Measurements from ENCODE around the gene GOLGA6L10. TPM values are rescaled to one million over a fixed set of nuclear protein-coding genes. Genes with fewer than 3 reads are reported as not detected.
"Not testable (repeated sequence)": the region's sequence is repeated elsewhere in the genome, so short reads cannot be mapped to it uniquely, and the experiment has no call there.

Gene GOLGA6L10
- total RNA-seq, 1 donor = 0.54 TPM

- no peak for DNase-seq (ENCODE audit: low read depth in 2 of 3, low spot score in 2 of 3)
These were observed 47.8 kb downstream of the GOLGA6L10 start for GRCh38 chr15:82301296-82302016.

DNA sequence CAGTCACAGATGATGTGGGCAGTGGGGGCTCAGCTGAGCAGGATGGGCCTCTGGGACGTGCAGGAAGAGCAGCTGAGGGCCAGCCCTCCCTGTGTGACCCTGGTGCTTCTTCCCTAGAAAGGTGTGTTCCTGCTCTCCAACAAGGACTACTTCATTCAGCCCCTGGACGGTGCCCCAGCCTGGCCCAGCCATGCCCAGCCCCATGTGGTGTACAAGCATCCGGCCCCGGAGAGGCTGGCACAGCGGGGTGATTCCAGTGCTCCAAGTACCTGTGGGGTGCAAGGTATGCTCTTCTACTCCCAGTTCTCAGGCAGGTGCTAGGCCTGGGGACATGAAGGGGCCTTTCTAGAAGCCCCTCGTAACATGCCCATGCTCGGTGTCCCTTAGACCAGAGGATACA lies 48.4 kb downstream of the GOLGA6L10 start:
- no peak for DNase-seq (ENCODE audit: low read depth in 2 of 3, low spot score in 2 of 3)

- not testable (repeated sequence) for DNase-seq (ENCODE audit: low read depth in 2 of 3, low spot score in 2 of 3)
These were observed 48.9 kb downstream of the GOLGA6L10 start for GRCh38 chr15:82300326-82300725.

DNA sequence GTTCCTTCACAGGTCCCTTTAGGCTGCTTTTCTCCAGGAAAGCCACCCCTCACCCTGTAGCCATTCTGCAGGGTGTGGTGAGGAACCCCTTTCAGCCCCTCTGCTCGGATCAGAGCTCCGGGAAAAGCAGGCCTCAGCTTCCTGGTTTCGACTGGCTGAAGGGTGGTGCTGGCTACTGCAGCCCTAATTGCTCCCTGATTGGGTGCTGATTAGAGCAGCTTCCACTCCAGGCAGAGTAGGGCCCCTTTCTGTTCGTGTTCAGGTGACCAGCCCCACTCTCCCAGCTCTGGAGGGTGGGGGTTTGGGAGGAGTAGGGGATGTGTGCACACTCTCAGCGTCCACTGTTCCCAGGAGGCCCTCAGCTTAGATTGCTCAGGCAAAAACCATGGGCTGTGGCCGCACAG lies 49.8 kb downstream of the GOLGA6L10 start:
- DNase-seq (ENCODE audit: low read depth in 2 of 3, low spot score in 2 of 3) = not testable (repeated sequence)

DNA sequence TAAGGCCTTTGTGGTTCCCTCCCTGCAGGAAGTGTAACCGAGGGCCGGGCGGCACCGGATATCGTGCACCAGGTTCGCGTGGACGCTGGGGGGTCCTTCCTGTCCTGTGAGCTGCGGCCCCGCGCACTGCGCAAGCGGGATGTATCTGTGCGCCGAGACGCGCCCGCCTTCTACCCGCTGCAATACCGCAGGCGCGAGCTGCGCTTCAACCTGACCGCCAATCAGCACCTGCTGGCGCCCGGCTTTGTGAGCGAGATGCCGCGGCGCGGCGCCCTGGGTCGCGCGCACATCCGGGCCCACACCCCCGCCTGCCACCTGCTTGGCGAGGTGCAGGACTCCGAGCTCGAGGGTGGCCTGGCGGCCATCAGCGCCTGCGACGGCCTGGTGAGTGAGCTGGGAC lies 50.8 kb downstream of the GOLGA6L10 start:
- peak in 2 of 3 donors; percentile 32 to 58 for DNase-seq (ENCODE audit: low read depth in 2 of 3, low spot score in 2 of 3)

- DNase-seq (ENCODE audit: low read depth in 2 of 3, low spot score in 2 of 3) = no peak
These were observed 51.2 kb downstream of the GOLGA6L10 start for GRCh38 chr15:82298032-82298431.

- DNase-seq (ENCODE audit: low read depth in 2 of 3, low spot score in 2 of 3) = no peak
These were observed 51.7 kb downstream of the GOLGA6L10 start for GRCh38 chr15:82297546-82297945.

DNA sequence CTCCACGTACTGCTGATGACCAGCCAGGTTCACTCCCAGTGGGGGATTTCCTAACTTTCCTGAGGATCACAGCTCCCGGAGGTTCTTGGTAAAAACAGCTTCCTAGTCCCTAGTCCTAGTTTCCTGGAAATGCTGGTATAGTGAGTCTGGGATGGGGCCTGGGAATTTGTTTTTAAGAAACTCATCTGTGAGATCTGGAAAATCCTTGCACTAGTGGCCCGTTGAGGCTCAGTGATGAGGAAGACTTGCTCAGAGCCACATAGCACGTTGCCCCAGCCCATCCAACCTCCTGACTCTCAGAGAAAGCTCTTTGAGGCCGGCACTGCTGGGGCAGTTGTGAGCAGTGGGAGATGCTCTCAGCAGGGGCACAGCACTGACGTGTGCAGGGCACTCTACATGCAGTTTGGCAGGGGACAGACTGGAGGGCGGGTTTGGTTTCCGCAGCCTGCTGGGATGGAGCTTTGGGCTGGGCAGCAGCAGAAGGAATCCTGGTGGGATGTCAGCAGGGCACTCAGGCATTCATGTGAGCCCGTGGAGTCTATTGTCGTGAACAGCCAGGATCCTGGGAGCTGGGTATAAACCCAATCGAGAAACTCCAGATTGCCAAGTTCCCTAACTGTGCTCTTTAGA lies 55.1 kb downstream of the GOLGA6L10 start:
- no peak for DNase-seq (ENCODE audit: low read depth in 2 of 3, low spot score in 2 of 3)

DNA sequence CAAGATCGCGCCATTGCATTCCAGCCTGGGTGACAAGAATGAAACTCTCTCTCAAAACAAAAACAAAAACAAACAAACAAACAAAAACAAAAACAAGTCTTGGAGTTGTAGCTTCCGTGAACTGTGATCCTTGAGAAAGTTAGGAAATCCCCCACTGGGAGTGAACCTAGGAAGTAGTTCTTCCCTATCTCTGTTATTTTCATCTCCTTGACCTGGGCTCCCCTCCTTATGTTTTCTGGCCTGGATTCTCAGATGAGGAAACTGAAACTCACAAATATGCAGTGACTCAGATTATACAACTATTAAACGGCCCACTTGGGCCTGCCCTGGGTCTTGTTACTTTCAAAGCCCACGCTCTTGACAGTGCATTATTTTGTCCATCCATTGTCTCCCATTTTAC lies 57.0 kb downstream of the GOLGA6L10 start:
- no peak for DNase-seq (ENCODE audit: low read depth in 2 of 3, low spot score in 2 of 3)

Other genes with a start within 250 kb of the GOLGA6L10 start
- 17.2 TPM for gene EFL1, start 86.7 kb downstream of the GOLGA6L10 start, total RNA-seq
- gene SAXO2, start 86.7 kb downstream of the GOLGA6L10 start, total RNA-seq = under 0.01 TPM
- gene GOLGA6L9, start 80.3 kb upstream of the GOLGA6L10 start, total RNA-seq = 1.3 TPM
- gene RPS17, start 191.0 kb upstream of the GOLGA6L10 start, total RNA-seq = 2,731 TPM